T-helper 2 cell (primary cell): Measurements from ENCODE around the gene ACTN4.

Experiments used
- DNase-seq, 5 experiments: peaks; one replicate each; pipeline versions ENCODE4 v3.0.0 to v3.0.0-alpha.2; 2012 to 2022

The ACTN4 gene

DNA sequence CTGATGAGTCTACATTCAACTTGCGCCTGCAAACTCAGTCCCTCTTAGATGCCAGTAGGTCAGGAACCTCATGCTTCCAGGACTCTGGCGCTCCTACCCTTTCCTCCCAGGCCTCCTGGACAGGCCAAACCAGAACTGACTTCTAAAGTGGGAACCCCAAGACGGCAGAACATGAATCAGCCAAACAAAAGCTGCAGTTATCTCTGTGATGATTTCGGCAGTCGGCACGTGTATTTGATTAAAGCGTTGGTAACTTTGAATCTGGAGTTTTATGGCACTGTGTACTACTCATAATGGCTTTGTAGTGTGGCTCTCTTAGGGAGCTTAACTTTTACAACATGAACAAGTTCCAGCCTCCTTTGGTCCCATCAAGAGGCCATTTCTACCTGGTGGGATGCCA lies 13.7 kb downstream of the ACTN4 start:
- no peak for DNase-seq

GRCh38 chr19:38661996-38662395 lies 14.5 kb downstream of the ACTN4 start:
- no peak for DNase-seq

- DNase-seq, result no peak
These were observed 15.2 kb downstream of the ACTN4 start for GRCh38 chr19:38662537-38663155.

GRCh38 chr19:38663156-38663651 lies 15.8 kb downstream of the ACTN4 start:
- no peak for DNase-seq

DNA sequence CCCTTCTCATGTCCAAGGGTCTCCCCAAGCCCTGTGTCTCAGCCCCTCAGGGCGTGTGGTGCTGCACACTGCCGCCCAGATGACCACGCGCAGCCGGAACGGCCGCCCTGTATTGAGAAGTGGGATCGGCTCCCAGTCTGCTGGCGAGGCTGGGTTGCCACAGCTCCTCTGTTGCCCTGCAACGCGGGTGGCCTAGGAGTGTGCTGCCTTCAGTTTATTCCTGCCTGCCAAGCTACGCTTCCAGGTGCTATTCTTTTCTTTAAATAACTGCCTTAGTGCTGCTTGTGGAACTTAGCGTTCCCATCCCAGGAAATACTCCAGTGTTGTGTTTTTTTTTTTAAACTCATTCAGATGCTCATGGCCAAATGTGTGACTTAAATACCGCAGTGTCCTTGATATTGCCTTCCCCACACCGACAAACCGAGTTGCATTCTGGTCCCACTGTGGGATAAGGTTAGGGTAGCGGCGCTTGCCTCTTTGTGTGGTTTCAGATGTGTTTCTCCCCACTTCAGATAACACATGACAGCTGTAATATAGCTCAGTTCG lies 16.6 kb downstream of the ACTN4 start:
- DNase-seq, result peak in 1 of 5 experiments; percentile 50

DNA sequence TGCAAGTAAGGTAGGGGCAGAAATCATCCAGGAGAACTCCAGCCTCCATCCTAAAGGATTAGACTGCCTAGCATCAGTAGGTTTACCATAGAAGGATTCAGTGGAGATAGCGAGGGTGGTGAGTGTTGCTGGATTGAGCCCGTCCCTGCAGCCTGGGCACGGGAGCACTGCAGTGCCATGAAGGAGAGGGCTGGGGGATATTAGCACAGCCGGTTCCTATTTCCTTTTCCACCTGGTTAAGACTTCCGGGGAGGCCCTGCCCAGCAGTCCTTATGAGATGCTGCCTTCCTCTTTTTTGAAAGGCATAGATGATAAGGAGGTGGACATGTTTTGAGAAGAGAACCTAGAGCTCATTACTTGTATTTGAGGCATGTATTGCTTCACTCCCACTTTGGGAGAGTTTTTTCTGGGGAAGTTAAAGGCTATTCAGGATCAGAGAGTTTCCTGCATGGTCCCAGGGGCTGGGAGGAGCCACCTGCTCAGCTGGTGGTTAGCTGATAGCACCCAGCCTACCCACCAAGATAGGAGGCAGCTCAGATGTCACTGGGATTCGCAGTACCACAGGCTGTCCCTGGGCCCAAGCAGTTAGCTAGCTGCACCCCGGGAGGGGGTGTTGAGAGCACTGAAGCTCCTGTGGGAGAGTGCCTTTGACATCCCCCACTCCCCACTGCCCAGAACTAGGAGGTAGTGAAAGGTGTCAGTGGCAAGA lies 17.2 kb downstream of the ACTN4 start:
- no peak for DNase-seq

- no peak for DNase-seq
These were observed 17.9 kb downstream of the ACTN4 start for GRCh38 chr19:38665219-38665931.

- DNase-seq, result no peak
These were observed 18.7 kb downstream of the ACTN4 start for GRCh38 chr19:38665950-38666662.

GRCh38 chr19:38666663-38667511 lies 19.4 kb downstream of the ACTN4 start:
- peak in 2 of 5 experiments; percentile 45 to 75 for DNase-seq

DNA sequence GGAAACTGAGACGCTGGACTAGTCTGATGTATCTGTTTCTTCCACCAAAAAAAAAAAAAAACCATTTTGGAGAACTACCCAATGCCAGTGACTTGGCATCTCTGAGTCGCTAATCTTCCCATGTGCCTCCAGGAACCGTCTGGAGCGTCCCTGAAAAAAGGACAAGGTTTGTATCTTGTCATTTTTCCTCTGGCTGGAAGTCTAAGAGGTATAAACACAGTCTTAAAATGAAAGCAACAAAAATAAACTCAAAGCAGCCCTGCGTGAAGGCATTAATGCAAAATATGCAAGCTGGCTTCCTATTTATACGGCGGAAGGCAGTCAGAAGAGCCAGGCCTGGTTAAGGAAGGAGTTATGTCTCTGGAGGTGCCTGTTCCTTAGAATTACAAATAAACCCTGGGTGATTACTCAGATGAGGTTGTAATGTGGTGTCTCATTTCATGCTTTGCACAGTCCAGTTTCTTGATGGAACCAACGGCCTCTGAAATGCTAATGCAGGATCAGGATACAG lies 20.3 kb downstream of the ACTN4 start:
- no peak for DNase-seq

DNA sequence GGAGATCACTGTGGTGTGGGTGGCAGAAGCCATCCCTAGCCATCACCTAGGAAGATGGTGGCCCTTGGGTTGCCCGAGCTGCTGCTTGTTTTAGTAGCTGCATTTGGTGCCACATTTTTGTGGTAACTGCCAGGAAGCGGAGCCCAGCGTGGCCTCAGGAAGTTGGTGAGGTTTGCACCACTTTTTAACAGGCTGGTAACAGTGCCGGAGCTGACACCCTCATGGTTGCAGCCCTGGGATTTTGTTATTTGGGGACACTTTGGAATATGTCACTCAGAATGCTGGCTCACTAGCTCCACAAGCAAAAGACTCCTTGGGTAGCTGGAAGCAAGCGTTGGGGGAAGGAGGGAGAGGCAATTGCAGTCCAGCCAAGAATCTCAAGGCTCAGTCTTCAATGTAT lies 22.1 kb downstream of the ACTN4 start:
- peak in 2 of 5 experiments; percentile 52 to 88 for DNase-seq

DNA sequence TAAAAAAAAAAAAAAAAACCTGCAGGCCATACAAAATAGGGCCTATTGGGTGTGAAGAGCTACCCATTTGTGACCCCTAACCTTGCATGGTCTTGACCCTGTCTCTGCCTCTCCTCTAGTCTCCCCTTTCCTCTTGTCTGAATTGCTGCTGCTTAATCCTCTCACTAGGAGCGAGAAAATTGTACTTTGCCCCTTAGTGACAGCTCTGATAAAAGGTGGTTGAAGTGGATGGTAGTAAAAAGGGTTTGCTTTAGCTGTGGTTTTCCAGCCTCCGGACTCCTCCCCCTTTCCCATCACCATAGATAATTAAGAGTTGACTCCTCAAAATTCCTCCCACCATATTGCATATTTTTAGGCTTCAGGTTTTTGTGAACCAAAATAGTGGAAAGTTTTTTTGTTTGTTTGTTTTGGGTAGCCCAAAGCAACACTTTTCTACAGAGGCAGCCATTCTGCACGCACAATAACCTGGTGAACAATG lies 23.5 kb downstream of the ACTN4 start:
- DNase-seq, result no peak

GRCh38 chr19:38671654-38672053 lies 24.2 kb downstream of the ACTN4 start:
- DNase-seq, result no peak

DNA sequence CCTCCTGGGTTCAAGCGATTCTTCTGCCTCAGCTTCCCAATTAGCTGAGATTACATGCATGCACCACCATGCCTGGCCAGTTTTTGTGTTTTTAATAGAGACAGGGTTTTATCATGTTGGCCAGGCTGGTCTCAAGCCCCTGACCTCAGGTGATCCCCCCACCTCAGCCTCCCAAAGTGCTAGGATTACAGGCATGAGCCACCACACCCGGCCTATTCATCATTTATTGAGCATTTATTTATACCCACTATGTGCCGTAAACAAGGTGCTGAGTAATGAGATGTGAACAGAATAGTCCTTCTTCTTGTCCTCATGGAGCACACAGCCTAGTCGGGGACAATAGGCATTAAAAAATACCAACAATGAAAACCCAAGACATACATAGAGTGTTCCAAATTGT lies 25.6 kb downstream of the ACTN4 start:
- no peak for DNase-seq

GRCh38 chr19:38674388-38675171 lies 27.1 kb downstream of the ACTN4 start:
- DNase-seq, result no peak

GRCh38 chr19:38675611-38676010 lies 28.2 kb downstream of the ACTN4 start:
- peak in 2 of 5 experiments; percentile 42 to 53 for DNase-seq

GRCh38 chr19:38676023-38676877 lies 28.8 kb downstream of the ACTN4 start:
- no peak for DNase-seq

- no peak for DNase-seq
These were observed 29.6 kb downstream of the ACTN4 start for GRCh38 chr19:38676878-38677646.
